ENCODE measurements around the gene TMEM131. TPM values are rescaled to one million over a fixed set of nuclear protein-coding genes. Genes with fewer than 3 reads are reported as not detected.
A peak's percentile ranks its signal among the peaks of the same experiment; 100 is the strongest.

TMEM131 gene
- polyA plus RNA-seq, 3 donors = 7.0 to 23.6 (median 8.2) TPM

- TF ChIP-seq CTCF (IDR thresholded peaks at IDR 0.05) = no peak
- peak overlapping the region; percentile 87 to 95 (median 92) for H3K27ac Mint-ChIP-seq
- H3K4me1 ChIP-seq (ENCODE audit: control insufficient read depth in 1 of 2, insufficient read depth in 2 of 2, low read length in 2 of 2) = peaks cover 24 to 64% of the 10 kb centered on the region in 2 donors
- H3K27me3 Mint-ChIP-seq (ENCODE audit: low read depth in 3 of 3) = no peaks in the 10 kb centered on the region
- no peaks in the 10 kb centered on the region for H3K9me3 ChIP-seq (replicated peaks in 1 of 2; ENCODE audit: control insufficient read depth in 1 of 2, insufficient read depth in 1 of 2, low read length in 2 of 2)
- peak overlapping the region; percentile 34 to 39 for H3K4me3 Mint-ChIP-seq
- intact Hi-C loops (cut with micrococcal nuclease) = no loop called here
- H3K4me3 ChIP-seq (replicated peaks in 1 of 3; ENCODE audit: low read depth in 2 of 3, low read length in 3 of 3) = peak overlapping the region in 1 of 3 experiments; percentile 55
- H3K4me1 Mint-ChIP-seq = peaks cover 77% of the 10 kb centered on the region
- H3K36me3 Mint-ChIP-seq = peaks cover 3 to 5% of the 10 kb centered on the region in 2 donors
- H3K9ac ChIP-seq (ENCODE audit: insufficient read depth, low read length, poor library complexity, severe bottlenecking) = no peak overlapping the region
- H3K4me2 ChIP-seq (replicated peaks; ENCODE audit: extremely low read depth, low read length, poor library complexity, severe bottlenecking) = peak overlapping the region; percentile 60
- peaks cover 84% of the 10 kb centered on the region for H4K20me1 ChIP-seq (ENCODE audit: insufficient read depth, low read length)
- H3K9me3 Mint-ChIP-seq = no peaks in the 10 kb centered on the region
- no peaks in the 10 kb centered on the region for H3K36me3 ChIP-seq (replicated peaks in 1 of 2; ENCODE audit: control insufficient read depth in 1 of 2, insufficient read depth in 2 of 2, low read length in 2 of 2)
- peaks cover 97% of the 10 kb centered on the region for H3K79me2 ChIP-seq (ENCODE audit: insufficient read depth, low read length)
- no peak overlapping the region for H2AFZ ChIP-seq (ENCODE audit: insufficient read depth, low read depth, low read length, poor library complexity, severe bottlenecking)
- H3K27ac ChIP-seq (ENCODE audit: low read depth in 1 of 2, low read length in 2 of 2) = peak overlapping the region; percentile 70 to 87
- DNase-seq = no peak
- no peaks in the 10 kb centered on the region for H3K27me3 ChIP-seq (ENCODE audit: control insufficient read depth in 2 of 2, insufficient read depth in 2 of 2, low read length in 2 of 2)
Measured at GRCh38 chr2:97931858-97932225, 63.9 kb downstream of the TMEM131 start.

GRCh38 chr2:97931118-97931857 lies 64.5 kb downstream of the TMEM131 start:
- Histone ChIP-seq H3K79me2 (ENCODE audit: insufficient read depth, low read length) (peaks cover 97% of the 10 kb centered on the region), H3K9ac (ENCODE audit: insufficient read depth, low read length, poor library complexity, severe bottlenecking) (peak overlapping the region; percentile 34), H3K4me3 (replicated peaks in 1 of 3; ENCODE audit: low read depth in 2 of 3, low read length in 3 of 3) (peak overlapping the region in 2 of 3 experiments; percentile 22 to 55), H3K4me1 (ENCODE audit: control insufficient read depth in 1 of 2, insufficient read depth in 2 of 2, low read length in 2 of 2) (peaks cover 30 to 69% of the 10 kb centered on the region in 2 donors), H3K36me3 (replicated peaks in 1 of 2; ENCODE audit: control insufficient read depth in 1 of 2, insufficient read depth in 2 of 2, low read length in 2 of 2) (no peaks in the 10 kb centered on the region), H3K4me2 (replicated peaks; ENCODE audit: extremely low read depth, low read length, poor library complexity, severe bottlenecking) (peak overlapping the region; percentile 60), H3K9me3 (replicated peaks in 1 of 2; ENCODE audit: control insufficient read depth in 1 of 2, insufficient read depth in 1 of 2, low read length in 2 of 2) (no peaks in the 10 kb centered on the region), H3K27me3 (ENCODE audit: control insufficient read depth in 2 of 2, insufficient read depth in 2 of 2, low read length in 2 of 2) (no peaks in the 10 kb centered on the region), H3K27ac (ENCODE audit: low read depth in 1 of 2, low read length in 2 of 2) (peak overlapping the region; percentile 70 to 87), H2AFZ (ENCODE audit: insufficient read depth, low read depth, low read length, poor library complexity, severe bottlenecking) (no peak overlapping the region), H4K20me1 (ENCODE audit: insufficient read depth, low read length) (peaks cover 84% of the 10 kb centered on the region)
- no peak for TF ChIP-seq CTCF (IDR thresholded peaks at IDR 0.05)
- H3K4me1 Mint-ChIP-seq = peaks cover 79% of the 10 kb centered on the region
- DNase-seq = peak; percentile 52 to 85 (median 65)
- peaks cover 6 to 9% of the 10 kb centered on the region in 2 donors for H3K36me3 Mint-ChIP-seq
- no peaks in the 10 kb centered on the region for H3K9me3 Mint-ChIP-seq
- intact Hi-C loops (cut with micrococcal nuclease) = no loop called here
- 50% methylated on average over 1 of the region's 3 CpGs for WGBS (ENCODE audit: insufficient coverage)
- no peaks in the 10 kb centered on the region for H3K27me3 Mint-ChIP-seq (ENCODE audit: low read depth in 3 of 3)
- H3K27ac Mint-ChIP-seq = peak overlapping the region; percentile 87 to 95 (median 92)
- peak overlapping the region; percentile 50 to 61 for H3K4me3 Mint-ChIP-seq
